Glomerular endothelial cell (primary cell): ENCODE results near the gene SHISA5. TPM values are rescaled to one million over a fixed set of nuclear protein-coding genes. Genes with fewer than 3 reads are reported as not detected.
"Not testable (repeated sequence)": the region's sequence is repeated elsewhere in the genome, so short reads cannot be mapped to it uniquely, and the experiment has no call there.

Source experiments
- DNase-seq: peaks from one replicate; pipeline ENCODE4 v3.0.0-alpha.2; 2011; ENCODE audit warnings: low read depth, low spot score; ENCODE audit errors: extremely low read depth
- total RNA-seq: library from RNA; depleted of rRNA; stranded (reverse); fragments of >200 nt; gene quantifications from 2 replicates; pipeline ENCODE4 v1.2.3, GENCODE V29; 2015

The SHISA5 gene
- total RNA-seq, 1 donor from 2014 or later = 305 TPM

DNA sequence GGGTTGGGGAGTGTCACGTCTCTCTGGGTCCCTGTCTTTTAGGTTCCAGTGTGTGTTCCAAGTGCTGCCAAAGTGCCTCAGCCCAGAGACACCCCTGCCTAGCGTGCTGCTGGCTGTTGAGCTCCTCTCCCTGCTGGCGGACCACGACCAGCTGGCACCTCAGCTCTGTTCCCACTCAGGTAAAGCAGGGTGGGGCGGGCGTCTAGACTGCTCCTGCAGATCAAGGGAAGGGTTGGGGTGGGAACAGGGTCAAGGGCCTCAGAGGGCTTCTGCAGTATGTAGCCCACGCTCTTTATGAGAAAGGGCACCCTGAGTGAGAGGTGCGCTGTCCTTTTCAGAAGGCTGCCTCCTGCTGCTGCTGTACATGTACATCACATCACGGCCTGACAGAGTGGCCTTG, 40.3 kb downstream of the SHISA5 start:
- no peak for DNase-seq

- not testable (repeated sequence) for DNase-seq
Measured at GRCh38 chr3:48461767-48462166, 42.2 kb downstream of the SHISA5 start.

DNA sequence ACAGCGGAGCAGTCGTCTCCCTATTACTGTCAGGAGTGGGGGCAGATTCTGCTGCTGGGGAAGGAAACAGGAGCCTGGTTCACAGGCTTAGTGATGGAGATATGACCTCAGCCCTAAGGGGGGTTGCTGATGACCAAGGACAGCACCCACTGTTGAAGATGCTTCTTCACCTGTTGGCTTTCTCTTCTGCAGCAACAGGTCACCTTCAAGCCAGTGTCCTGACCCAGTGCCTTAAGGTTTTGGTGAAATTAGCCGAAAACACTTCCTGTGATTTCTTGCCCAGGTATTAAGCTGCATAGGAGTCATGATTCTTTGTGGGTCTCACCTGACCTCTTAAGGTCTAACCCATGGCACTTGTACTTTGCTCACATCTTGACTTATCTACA, 43.5 kb downstream of the SHISA5 start:
- DNase-seq = no peak

- no peak for DNase-seq
Measured at GRCh38 chr3:48459773-48460516, 44.0 kb downstream of the SHISA5 start.

GRCh38 chr3:48459331-48459730, 44.6 kb downstream of the SHISA5 start:
- DNase-seq = no peak

DNA sequence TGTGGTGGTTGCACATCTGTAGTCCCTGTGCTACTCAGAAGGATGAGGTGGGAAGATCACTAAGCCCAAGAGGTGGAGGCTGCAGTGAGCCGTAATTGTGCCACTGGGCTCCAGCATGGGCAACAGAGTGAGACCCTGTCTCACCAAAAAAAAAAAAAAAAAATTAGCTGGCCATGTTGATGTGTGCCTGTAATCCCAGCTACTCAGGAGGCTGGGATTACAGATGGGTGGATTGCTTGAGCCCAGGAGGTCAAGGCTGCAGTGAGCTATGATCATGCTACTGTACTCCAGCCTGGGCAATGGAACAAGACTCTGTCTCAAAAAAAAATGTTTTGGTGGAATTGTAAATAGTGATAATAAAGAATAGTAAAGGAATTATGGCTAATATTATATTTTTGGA, 47.5 kb downstream of the SHISA5 start:
- DNase-seq = no peak

DNA sequence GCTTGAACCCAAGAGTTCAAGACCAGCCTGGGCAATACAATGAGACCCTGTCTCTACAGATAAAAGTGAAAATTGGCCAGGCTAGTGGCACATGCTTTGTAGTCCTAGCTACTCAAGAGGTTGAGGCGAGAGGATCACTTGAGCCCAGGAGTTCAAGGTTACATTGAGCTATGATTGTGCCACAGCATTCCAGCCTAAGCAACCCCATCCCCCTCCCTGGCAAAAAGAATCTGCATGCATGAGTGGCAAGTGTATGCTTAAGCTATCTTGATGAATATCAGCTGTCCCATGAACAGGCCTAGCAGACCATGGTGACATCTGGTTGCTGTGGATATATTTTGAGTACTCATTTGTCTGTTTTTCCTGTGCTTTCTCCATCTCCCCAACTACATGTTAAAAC, 52.7 kb downstream of the SHISA5 start:
- no peak for DNase-seq

GRCh38 chr3:48446425-48447193, 57.4 kb downstream of the SHISA5 start, which contains the start of gene ATRIP:
ATRIP (plus strand) TSS chr3:48446737; CDS start chr3:48446846, 109 bp downstream.
- DNase-seq = no peak

DNA sequence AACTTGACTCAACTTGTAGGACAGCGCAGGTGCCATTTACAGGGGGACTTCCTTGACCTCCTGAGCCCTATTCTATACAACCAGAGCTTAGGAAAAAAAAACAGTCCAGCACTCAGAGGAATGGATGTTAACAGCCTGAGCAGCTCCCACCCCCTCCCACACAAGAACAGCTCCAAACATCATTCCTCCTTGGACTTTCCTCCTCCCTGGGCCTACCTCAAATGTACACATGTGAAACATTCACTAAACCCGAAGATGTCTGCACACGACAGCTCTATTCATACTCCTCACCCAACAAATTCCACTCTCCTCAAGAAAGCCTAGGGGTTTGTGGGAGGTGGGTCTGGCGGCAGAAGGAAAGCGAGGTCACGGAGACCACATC, 57.9 kb downstream of the SHISA5 start:
- DNase-seq = no peak

DNA sequence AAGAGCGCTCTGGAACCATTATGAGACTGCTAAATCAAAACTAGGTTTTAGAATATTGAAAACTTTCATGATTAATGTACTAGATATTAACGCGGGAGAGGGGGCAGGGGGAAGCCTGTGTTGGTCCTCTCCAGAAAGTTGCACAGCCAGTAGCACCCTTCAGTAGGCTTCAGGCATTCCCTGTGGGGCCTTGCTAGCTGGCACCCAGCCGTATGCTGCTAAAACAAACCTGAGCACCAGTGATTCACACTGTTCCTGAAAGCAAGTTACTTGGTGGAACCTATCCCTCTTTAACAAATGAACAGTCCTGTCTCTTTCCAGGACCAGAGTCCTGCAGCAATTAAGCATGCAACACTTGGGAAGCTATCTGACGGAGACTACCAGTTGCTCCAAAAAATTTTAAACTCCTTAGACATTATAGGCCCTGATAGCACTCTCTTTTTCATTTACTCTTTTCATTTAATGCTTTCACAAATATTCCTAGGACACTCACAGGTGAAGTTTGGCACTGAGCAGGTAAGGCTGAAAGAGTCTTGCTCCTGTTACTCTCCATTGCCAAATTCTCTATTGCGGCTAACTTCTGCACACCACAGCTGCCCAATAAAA, 58.6 kb downstream of the SHISA5 start:
- no peak for DNase-seq

DNA sequence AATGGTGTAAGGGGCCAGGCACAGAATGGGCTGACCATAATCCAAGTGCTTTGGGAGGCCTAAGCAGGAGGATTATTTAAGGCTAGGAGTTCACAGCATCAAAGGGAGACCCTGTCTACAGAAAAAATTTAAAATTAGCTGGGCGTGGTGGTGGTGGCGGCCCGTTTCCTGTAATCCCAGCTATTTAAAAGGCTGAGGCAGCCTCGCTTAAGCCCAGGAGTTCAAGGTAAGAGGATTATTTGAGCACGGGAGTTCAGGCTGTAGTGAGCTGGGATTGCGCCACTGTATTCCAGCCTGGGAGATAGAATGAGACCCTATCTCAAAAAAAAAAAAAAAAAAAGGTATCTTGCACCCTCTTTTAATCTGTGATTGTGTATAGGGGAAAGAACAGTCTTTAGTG, 62.0 kb downstream of the SHISA5 start:
- DNase-seq = no peak

DNA sequence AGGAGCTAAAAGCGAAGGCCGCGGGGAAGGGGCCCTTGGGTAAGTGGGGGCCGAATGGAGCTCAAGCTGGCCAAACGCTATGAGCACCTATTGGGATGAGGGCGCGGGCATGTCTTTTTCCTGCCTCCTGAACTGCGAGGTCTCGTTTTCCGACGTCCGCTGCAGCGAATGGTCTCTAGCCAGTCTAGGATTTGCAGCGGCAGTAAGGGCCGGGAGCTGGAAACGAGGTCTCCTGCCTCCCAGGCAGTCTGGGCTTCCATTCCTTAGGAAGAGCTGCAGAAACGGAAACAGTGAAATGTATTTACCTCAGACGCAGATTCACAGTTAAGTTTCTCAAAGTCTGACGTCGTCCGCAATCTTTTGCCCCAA, 63.4 kb downstream of the SHISA5 start:
- no peak for DNase-seq

DNA sequence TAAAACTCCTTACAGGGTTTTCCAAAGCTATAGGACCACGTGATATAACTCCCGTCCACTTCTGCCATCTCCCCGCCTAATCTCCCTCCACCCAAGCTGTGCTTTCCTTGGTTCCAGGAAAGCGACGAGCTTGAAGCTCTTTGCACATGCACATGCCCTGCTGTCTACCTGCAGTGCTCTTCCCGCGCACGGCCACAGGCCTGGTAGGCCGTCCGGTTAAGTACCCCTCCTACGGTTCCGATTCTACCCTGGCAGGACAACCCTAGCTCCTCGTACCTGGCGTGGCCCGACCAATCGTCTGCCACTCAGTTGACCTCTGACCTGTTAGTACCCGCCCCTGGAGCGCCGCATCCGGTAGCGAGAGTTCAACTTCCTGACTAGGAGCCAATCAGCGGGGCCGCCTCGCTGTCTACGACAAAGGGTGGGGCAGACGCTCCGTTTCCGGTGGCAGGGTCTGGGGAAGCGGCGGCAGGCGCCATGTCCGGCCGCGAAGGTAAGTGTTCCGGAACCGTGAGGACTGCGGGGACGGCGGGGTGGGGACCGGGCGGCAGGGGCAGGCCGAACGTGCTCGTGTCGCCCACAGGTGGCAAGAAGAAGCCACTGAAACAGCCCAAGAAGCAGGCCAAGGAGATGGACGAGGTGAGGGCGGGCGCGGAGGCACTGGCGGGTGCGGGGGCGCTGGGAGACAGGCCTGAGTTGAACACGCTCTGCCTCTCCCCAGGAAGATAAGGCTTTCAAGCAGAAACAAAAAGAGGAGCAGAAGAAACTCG, 64.0 kb downstream of the SHISA5 start, which contains the start of the genes CCDC51 and TMA7:
CCDC51 (minus strand) TSS at position 300 of the 770 bp plus-strand sequence. CDS start 4,991 bp downstream, outside the sequence.
TMA7 (plus strand) TSS at position 438 of the 770 bp plus-strand sequence; CDS start at position 478, 40 bp downstream.
- peak; percentile 66 for DNase-seq

DNA sequence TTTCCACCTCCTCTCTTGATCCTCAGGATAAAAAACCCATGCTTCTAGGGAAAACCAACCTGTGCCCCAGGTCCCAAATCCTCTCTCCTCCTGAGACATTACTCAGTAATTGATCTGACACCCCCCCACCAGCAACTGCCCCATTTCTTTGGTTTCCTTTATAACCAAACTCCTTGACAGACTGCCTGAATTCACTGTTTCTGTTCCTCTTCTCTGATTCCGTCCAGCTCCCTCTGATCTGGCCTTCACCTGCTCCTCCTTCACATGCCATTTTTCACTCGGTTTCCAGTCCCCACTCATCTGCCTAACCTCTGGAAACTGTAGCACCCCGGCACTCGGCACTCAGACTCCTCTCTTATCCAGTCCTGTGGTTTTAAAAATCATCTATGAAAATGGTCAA, 66.2 kb downstream of the SHISA5 start:
- DNase-seq = no peak

- no peak for DNase-seq
Measured at GRCh38 chr3:48436855-48437254, 67.1 kb downstream of the SHISA5 start.

DNA sequence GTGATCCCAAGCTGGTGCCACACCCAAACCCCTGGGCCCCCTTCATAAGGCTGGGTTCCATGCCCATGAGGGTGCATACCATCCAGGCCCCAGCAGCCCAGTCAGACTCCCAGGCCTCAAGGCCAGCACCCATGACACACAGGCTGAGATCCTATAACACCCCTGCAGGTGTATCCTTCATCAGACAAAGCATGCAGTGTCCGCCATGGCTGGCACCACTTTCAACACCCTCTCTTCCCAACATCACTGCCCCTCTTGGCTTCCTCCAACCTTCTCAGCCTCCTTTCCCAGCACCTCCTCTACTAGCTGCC, 67.5 kb downstream of the SHISA5 start:
- DNase-seq = no peak

DNA sequence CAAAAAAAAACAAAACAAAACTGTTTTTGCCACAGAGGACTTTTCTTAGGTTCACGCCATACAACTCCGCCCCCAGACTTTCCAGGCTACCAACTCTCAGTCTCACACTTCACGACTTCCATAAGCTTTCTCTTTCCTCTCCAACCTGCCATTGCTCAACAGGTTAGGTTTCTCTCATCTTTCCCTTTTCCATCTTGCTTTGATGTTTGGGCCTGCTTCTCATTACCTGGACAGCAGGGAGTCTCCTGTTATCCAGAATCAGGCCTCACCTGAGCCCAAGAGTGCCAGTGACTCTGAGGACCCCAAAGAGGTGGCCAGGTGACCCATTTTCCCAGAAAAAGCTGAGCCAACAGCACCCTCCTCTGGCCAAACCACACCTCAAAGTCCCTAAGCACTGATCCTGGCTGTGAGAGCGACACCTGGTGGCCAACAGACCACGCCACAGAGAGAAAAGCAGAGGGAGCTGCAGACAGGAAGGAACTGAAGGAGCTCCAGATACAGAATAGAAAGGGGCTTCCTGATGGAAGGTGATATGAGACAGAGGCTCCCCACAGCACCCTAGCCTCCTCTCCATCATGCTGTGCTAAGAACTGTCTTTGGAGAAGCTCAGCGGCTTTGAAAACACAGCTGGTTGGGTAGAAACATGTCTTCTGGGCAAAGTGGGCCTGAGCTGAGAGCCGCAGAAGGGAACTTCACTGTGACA, 68.0 kb downstream of the SHISA5 start:
- peak; percentile 48 for DNase-seq

DNA sequence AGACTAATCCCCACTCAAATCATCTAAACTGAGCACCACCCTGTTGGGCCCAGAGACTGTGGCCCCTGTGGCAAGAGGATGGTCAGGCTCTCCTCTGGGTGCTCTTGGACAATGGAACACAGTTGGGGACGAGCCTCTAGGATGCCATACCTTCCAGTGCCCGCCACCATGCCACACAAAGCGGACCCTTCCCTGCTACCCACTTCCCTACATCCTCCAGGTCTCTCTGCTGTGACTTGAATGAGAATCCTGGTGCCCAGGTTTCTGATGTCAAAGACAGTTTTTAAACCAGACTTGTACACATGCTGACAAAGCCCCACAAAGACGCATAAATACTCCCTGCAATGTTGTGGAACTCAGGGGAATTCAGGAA, 68.8 kb downstream of the SHISA5 start:
- no peak for DNase-seq

- DNase-seq = no peak
Measured at GRCh38 chr3:48434591-48435222, 69.3 kb downstream of the SHISA5 start.
